Measurements from ENCODE around the gene PCDH9.
A peak's percentile ranks its signal among the peaks of the same experiment; 100 is the strongest.
"Not testable (repeated sequence)": the region's sequence is repeated elsewhere in the genome, so short reads cannot be mapped to it uniquely, and the experiment has no call there.

PCDH9 gene

DNA sequence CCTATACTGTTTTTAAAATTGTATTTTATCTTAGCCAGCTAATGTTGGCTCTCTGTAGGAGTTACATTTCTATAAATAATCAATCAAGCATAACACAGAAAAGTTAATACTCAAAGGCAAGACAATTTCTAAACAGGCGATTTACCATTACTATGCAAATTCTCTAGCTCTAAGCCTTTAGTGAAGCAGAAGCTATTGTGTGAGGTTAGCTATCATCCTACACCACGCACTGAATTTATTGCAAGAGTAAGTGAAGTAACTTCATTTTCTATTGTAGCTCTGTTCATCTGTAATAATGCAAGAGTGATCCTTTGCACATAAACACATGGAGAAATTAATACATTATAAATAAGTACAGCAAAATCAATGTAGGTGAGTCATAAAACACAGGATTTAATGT is 439.3 kb downstream of the PCDH9 start:
- DNase-seq (ENCODE audit: low read depth): no peak
- TF ChIP-seq, protein P1, sequence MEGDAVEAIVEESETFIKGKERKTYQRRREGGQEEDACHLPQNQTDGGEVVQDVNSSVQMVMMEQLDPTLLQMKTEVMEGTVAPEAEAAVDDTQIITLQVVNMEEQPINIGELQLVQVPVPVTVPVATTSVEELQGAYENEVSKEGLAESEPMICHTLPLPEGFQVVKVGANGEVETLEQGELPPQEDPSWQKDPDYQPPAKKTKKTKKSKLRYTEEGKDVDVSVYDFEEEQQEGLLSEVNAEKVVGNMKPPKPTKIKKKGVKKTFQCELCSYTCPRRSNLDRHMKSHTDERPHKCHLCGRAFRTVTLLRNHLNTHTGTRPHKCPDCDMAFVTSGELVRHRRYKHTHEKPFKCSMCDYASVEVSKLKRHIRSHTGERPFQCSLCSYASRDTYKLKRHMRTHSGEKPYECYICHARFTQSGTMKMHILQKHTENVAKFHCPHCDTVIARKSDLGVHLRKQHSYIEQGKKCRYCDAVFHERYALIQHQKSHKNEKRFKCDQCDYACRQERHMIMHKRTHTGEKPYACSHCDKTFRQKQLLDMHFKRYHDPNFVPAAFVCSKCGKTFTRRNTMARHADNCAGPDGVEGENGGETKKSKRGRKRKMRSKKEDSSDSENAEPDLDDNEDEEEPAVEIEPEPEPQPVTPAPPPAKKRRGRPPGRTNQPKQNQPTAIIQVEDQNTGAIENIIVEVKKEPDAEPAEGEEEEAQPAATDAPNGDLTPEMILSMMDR (conservative IDR thresholded peaks at IDR 0.05; ENCODE audit: control insufficient read depth, insufficient read depth, low read depth, low read length): no peak
- no peak overlapping the region for H3K4me3 ChIP-seq (ENCODE audit: control insufficient read depth, low read depth, low read length)

DNA sequence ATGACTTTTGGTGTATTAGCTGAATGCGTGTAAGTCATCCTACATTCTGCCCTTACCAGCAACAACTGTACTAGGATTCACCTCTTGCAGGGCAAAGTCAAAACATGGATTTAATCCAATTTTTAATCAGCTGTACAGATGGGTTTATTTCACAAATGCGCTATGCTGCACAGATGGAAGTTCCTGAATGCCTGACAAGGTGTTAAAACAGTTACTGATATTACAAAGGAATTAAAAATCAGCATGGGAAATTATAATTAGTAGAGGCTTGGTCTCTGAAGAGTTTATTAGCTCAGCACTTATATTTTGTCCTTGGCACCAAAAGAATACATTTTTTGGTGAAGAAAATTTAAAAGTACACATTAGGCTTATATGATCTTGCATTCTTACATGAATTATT is 448.9 kb downstream of the PCDH9 start:
- no peak for DNase-seq (ENCODE audit: low read depth)
- H3K4me3 ChIP-seq (ENCODE audit: control insufficient read depth, low read depth, low read length): no peak overlapping the region
- TF ChIP-seq, protein P1 (conservative IDR thresholded peaks at IDR 0.05; ENCODE audit: control insufficient read depth, insufficient read depth, low read depth, low read length): no peak

DNA sequence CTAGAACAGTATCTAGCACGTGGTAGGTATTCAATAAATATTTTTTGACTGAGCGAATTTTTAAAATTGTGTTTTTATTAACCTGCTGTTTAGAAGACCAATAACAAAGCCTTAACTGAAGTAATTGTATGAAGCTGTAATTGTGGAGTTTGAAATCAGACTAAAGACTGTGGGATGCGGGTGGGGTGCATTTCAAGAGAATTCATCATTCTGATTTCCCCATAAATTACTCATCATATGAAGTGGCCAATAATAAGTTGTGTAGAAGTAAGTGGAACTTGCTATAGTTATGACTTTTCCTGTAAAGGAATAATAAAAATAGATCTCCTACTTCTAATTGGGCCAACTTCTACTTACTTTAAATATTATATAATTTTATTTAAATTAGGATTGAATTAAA is 449.3 kb downstream of the PCDH9 start:
- TF ChIP-seq, protein P1 (conservative IDR thresholded peaks at IDR 0.05; ENCODE audit: control insufficient read depth, insufficient read depth, low read depth, low read length): no peak
- no peak overlapping the region for H3K4me3 ChIP-seq (ENCODE audit: control insufficient read depth, low read depth, low read length)
- peak; percentile 28 for DNase-seq (ENCODE audit: low read depth)

DNA sequence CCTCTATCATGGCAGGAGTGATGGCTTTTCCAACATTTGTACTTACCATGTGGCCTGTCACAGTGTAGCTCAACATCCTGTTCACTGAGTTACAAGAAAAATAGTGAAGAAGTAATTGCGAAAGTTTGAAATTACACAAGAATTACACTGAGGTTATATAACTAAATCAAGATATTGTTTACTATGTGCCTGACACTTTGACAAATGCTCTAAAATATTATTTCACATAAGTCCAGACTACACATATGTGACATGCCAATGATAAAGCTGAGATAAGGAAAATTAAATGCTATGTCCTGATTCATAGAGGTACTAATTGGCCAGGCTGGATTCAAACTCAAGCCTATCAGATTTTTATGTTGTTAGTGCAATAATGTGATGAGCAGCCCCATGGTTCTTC is 451.7 kb downstream of the PCDH9 start:
- DNase-seq (ENCODE audit: low read depth): peak; percentile 2
- TF ChIP-seq, protein P1 (conservative IDR thresholded peaks at IDR 0.05; ENCODE audit: control insufficient read depth, insufficient read depth, low read depth, low read length): no peak
- H3K4me3 ChIP-seq (ENCODE audit: control insufficient read depth, low read depth, low read length): no peak overlapping the region

DNA sequence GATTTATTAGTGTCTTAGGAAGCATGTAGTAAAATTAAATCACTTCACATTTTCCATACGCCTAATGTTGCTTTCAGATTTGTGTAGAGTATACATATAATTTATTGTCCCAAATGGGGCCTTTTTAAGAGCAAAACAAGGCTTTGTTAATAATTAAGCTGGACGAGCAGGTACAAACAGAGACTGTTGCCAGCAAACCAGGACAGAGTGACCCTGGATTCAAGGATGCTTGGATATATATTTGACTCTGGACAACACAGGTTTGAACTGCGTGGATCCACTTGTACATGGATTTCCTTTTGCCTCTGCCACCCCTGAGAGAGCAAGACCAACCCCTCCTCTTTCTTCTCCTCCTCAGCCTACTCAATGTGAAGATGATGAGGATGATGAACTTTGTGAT is 454.9 kb downstream of the PCDH9 start:
- TF ChIP-seq, protein P1 (conservative IDR thresholded peaks at IDR 0.05; ENCODE audit: control insufficient read depth, insufficient read depth, low read depth, low read length): no peak
- no peak for DNase-seq (ENCODE audit: low read depth)
- no peak overlapping the region for H3K4me3 ChIP-seq (ENCODE audit: control insufficient read depth, low read depth, low read length)

DNA sequence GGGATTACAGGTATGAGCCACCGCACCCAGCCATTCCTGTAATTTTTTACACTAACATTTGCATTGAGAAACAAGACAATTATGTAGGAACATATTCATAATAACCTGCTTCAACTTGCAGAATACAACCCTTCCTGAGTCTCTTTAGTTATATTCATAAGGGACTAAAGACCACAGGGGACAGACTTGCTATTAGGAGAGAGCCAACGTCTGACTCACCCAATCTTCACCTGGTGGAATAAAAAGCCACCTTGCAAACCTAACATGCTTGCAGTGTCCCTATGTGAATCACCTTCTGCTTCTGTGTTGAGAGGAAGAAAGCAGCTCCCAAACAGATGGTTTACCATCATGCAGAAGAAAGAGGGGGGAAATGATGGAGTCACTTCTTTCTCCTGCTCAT is 456.1 kb downstream of the PCDH9 start:
- no peak overlapping the region for H3K4me3 ChIP-seq (ENCODE audit: control insufficient read depth, low read depth, low read length)
- TF ChIP-seq, protein P1 (conservative IDR thresholded peaks at IDR 0.05; ENCODE audit: control insufficient read depth, insufficient read depth, low read depth, low read length): no peak
- no peak for DNase-seq (ENCODE audit: low read depth)

DNA sequence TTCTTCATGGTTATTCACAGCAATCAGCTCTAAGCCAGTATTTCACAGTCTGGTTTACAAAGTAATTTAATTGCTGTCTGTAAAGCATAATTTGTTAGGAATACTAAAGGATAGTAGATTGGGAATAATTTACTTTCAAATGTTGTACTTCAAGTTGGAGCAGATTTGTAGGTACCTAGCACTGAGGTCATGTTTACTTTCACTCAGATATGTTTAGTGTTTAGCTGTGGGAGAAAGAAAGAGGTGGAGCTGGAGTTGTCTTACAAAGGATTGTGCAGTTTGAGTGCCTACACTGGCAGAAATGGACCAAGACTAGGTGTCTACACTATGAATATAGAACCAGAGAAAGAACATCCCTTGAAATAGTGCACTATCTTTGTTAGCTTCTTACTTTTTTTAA is 464.6 kb downstream of the PCDH9 start:
- no peak overlapping the region for H3K4me3 ChIP-seq (ENCODE audit: control insufficient read depth, low read depth, low read length)
- DNase-seq (ENCODE audit: low read depth): no peak
- TF ChIP-seq, protein P1 (conservative IDR thresholded peaks at IDR 0.05; ENCODE audit: control insufficient read depth, insufficient read depth, low read depth, low read length): no peak

DNA sequence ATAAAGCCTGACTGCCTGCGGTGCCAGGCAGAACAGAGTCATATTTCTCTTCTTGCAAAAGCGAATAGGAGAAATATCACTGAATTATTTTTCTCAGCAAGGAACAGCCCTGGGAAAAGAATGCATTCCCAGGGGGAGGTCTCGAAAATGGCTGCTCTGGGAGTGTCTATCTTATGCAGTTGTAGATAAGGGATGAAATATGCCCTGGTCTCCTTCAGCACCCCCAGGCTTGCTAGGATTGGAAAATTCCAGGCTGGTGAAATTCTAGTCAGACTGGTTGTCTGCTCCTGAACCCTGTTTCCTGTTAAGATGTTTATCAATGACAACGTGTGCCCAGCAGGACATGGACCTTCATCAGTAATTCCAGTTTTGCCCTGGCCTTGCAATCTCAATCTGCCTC is 469.5 kb downstream of the PCDH9 start:
- DNase-seq (ENCODE audit: low read depth); H3K4me3 ChIP-seq (ENCODE audit: control insufficient read depth, low read depth, low read length): not testable (repeated sequence)
